Thyroid gland (tissue), 4 donors: ENCODE results near the gene COL4A4. TPM values are rescaled to one million over a fixed set of nuclear protein-coding genes. Genes with fewer than 3 reads are reported as not detected.
"Not testable (repeated sequence)": the region's sequence is repeated elsewhere in the genome, so short reads cannot be mapped to it uniquely, and the experiment has no call there.

ENCODE experiments used
- DNase-seq, 2 donors: peaks; one replicate each; pipeline ENCODE4 v3.0.0-alpha.2; 2019
- H3K27ac ChIP-seq, 3 donors: fragments of 200-600 bp; sonication (generic); 1 replicate in 2 of 3; 2 replicates in 1 of 3; pipeline ENCODE4 v1.5.1; 2016 to 2019; ENCODE audit warnings: mild to moderate bottlenecking in 1 of 3, moderate library complexity in 1 of 3
- H3K27me3 ChIP-seq: fragments of 200-600 bp; sonication (generic); one replicate; pipeline ENCODE4 v1.5.1; 2019
- H3K36me3 ChIP-seq, 2 donors: fragments of 200-600 bp; sonication (generic); one replicate each; pipeline ENCODE4 v1.5.1; 2016 to 2019
- H3K4me1 ChIP-seq, 2 donors: fragments of 200-600 bp; sonication (generic); one replicate each; pipeline ENCODE4 v1.5.1; 2017 to 2019
- H3K4me3 ChIP-seq, 3 donors: fragments of 200-600 bp; sonication (generic); replicated peaks in 1 of 3; 1 replicate in 2 of 3; 2 replicates in 1 of 3; pipeline ENCODE4 v1.5.1; 2016; ENCODE audit warnings: mild to moderate bottlenecking in 1 of 3
- H3K9me3 ChIP-seq: fragments of 200-600 bp; sonication (generic); one replicate; pipeline ENCODE4 v1.5.1; 2017
- CTCF ChIP-seq, 6 experiments: fragments of 200-600 bp in 3 of 6; fragments of 450-650 bp in 3 of 6; sonication (generic) in 3 of 6; IDR thresholded peaks; one replicate each; pipeline ENCODE4 v1.5.1; 2016 to 2019; ENCODE audit warnings: antibody characterized with exemption in 6 of 6, mild to moderate bottlenecking in 2 of 6, inconsistent platforms in 1 of 6, moderate library complexity in 1 of 6
- POLR2A ChIP-seq, 2 donors: fragments of 450-650 bp; IDR thresholded peaks; one replicate each; pipeline ENCODE4 v1.6.1; 2017; ENCODE audit warnings: antibody characterized with exemption in 2 of 2, mild to moderate bottlenecking in 2 of 2, moderate library complexity in 1 of 2
- WGBS, 2 donors: methylation state at CpG; one replicate each; pipeline ENCODE4 v1.1.5; 2017; 5-methylcytosine and 5-hydroxymethylcytosine counted together
- intact Hi-C: fragments of 100-400 bp; cut with DNase I; formaldehyde crosslinking; loops from one replicate; pipeline ENCODE4 v1.15.1; 2023
- total RNA-seq, 4 donors: library from RNA; depleted of rRNA; stranded (reverse); fragments of >200 nt; gene quantifications; one replicate each; pipeline ENCODE4 v1.2.3, GENCODE V29; 2016

COL4A4 gene
- total RNA-seq, 4 donors from 2014 or later = 16.5 to 41.7 (median 34.2) TPM

DNA sequence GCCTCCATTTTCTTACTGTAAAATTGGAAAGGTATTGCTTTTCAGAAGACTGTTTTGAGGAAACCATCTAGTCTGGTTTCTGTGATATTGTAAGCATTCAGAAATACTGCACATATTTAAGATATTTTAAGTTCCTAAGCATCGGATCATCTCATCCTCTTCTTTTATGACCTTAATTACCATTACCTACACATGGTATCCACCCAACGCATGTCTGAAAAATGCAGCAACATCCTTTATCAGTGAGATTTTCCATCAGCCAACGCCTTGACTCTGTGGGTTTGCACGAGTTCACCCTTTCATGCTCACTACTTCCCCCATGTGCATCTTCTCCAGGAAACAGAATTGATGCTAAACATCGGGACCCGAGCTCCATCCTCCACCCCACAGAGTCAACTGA lies 84.3 kb downstream of the COL4A4 start:
- 94 to 95% methylated on average over 6 of the region's 6 CpGs for WGBS, 2 donors
- Histone ChIP-seq H3K9me3 (no peaks in the 10 kb centered on the region), H3K36me3 (peaks cover 13 to 39% of the 10 kb centered on the region in 2 donors), H3K4me1 (no peaks in the 10 kb centered on the region), H3K4me3 (no peak overlapping the region), H3K27ac (no peak overlapping the region), H3K27me3 (no peaks in the 10 kb centered on the region)
- intact Hi-C loops = no loop called here
- DNase-seq = no peak
- TF ChIP-seq POLR2A (IDR thresholded peaks at IDR 0.05) = no peak
- TF ChIP-seq CTCF (IDR thresholded peaks at IDR 0.05) = no peak

GRCh38 chr2:227065065-227065464 lies 98.9 kb downstream of the COL4A4 start:
- H3K27me3 ChIP-seq, H3K27ac ChIP-seq, H3K36me3 ChIP-seq, intact Hi-C loops, DNase-seq, H3K9me3 ChIP-seq, H3K4me1 ChIP-seq, H3K4me3 ChIP-seq: not testable (repeated sequence)
- WGBS, 2 donors = 78 to 100% methylated on average over 7 to 11 of the region's 14 CpGs

DNA sequence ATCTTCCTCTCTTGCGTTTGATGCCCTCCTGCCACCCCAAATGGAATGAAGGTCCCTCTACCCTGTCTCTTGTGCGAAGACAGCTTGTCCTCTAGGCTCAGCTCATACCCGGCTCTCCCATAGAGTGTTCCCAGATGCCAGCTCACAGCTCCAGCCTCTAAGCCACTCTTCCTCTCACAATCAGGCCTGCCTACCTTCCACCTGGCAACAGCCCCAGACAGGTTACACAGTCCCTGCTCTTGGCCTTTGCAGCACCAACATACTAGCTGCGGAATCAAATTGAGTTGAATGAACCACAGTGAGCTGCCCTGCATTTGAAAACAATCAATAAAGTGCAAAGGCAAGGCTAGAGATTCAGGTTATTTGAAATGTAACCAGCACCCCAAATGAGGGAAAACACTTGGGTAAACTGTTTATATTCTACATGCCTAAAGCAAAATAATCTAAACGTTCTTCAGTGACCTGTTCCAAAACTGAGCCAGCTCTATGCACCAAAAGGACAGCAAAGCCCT lies 105.1 kb downstream of the COL4A4 start:
- no peak for DNase-seq
- intact Hi-C loops = no loop called here
- H3K9me3 ChIP-seq = no peaks in the 10 kb centered on the region
- H3K36me3 ChIP-seq = peaks cover 14 to 15% of the 10 kb centered on the region in 2 donors
- no peaks in the 10 kb centered on the region for H3K4me1 ChIP-seq
- no peak overlapping the region for H3K27ac ChIP-seq
- 85% methylated on average over 5 of the region's 5 CpGs for WGBS, 2 donors
- H3K27me3 ChIP-seq = no peaks in the 10 kb centered on the region
- TF ChIP-seq POLR2A (IDR thresholded peaks at IDR 0.05) (no peak), CTCF (IDR thresholded peaks at IDR 0.05) (no peak)
- no peak overlapping the region for H3K4me3 ChIP-seq

- no peak for TF ChIP-seq CTCF (IDR thresholded peaks at IDR 0.05)
- TF ChIP-seq POLR2A (IDR thresholded peaks at IDR 0.05) = no peak
- intact Hi-C loops = no loop called here
Observed at GRCh38 chr2:227057743-227058447, 106.1 kb downstream of the COL4A4 start.

GRCh38 chr2:227057060-227057459 lies 106.9 kb downstream of the COL4A4 start:
- Histone ChIP-seq H3K4me3 (no peak overlapping the region), H3K4me1 (no peaks in the 10 kb centered on the region), H3K27ac (no peak overlapping the region), H3K9me3 (no peaks in the 10 kb centered on the region), H3K27me3 (no peaks in the 10 kb centered on the region), H3K36me3 (peaks cover 14 to 17% of the 10 kb centered on the region in 2 donors)
- intact Hi-C loops = no loop called here
- 83 to 91% methylated on average over 1 of the region's 1 CpG for WGBS, 2 donors
- no peak for DNase-seq
- TF ChIP-seq POLR2A (IDR thresholded peaks at IDR 0.05) (no peak), CTCF (IDR thresholded peaks at IDR 0.05) (no peak)

More at GRCh38 chr2:227057743-227058447, 106.1 kb downstream of the COL4A4 start:
- 87 to 91% methylated on average over 3 of the region's 3 CpGs for WGBS, 2 donors
- no peaks in the 10 kb centered on the region for H3K4me1 ChIP-seq
- H3K9me3 ChIP-seq = no peaks in the 10 kb centered on the region
- H3K27ac ChIP-seq = no peak overlapping the region
- no peaks in the 10 kb centered on the region for H3K27me3 ChIP-seq
- no peak for DNase-seq
- H3K4me3 ChIP-seq = no peak overlapping the region
- peaks cover 14 to 15% of the 10 kb centered on the region in 2 donors for H3K36me3 ChIP-seq
